Stomach (tissue), 4 donors: ENCODE measurements around the gene EPN2.

Experiments used
- POLR2A ChIP-seq, 4 donors: fragments of 450-650 bp; IDR thresholded peaks; one replicate each; pipeline ENCODE4 v1.6.1; 2016; ENCODE audit warnings: antibody characterized with exemption in 4 of 4, control low read depth in 2 of 4, mild to moderate bottlenecking in 1 of 4, moderate library complexity in 1 of 4
- POLR2AphosphoS5 ChIP-seq, 3 donors: sonication (generic); formaldehyde crosslinking; IDR thresholded peaks; one replicate each; pipeline ENCODE4 v1.6.1; 2016; ENCODE audit warnings: antibody characterized with exemption in 3 of 3
- TF ChIP-seq, protein P1 (sequence below), 7 experiments: fragments of 450-650 bp in 4 of 7; fragments of 200-600 bp in 3 of 7; sonication (generic) in 3 of 7; IDR thresholded peaks; one replicate each; pipeline ENCODE4 v1.5.1; 2016 to 2019; ENCODE audit warnings: antibody characterized with exemption in 7 of 7, control low read depth in 2 of 7, mild to moderate bottlenecking in 1 of 7

DNA sequence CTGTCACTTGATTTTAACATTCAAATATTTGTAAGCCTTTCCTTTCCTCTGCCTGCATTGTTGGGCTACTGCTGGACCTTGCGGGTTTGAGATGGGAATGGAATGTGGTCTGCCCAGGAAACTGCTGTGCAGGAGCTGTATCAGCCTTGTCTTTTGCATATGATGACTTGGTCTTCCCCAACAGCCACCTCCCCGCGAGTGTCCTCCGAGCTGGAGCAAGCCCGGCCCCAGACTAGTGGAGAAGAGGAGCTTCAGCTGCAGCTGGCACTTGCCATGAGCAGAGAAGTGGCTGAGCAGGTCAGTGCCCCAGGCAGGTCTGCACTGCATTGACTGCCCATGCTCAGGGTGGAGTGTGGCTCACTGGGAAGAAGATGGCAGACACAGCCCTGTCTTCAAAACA lies 72.5 kb downstream of the EPN2 start:
- TF ChIP-seq, protein P1, sequence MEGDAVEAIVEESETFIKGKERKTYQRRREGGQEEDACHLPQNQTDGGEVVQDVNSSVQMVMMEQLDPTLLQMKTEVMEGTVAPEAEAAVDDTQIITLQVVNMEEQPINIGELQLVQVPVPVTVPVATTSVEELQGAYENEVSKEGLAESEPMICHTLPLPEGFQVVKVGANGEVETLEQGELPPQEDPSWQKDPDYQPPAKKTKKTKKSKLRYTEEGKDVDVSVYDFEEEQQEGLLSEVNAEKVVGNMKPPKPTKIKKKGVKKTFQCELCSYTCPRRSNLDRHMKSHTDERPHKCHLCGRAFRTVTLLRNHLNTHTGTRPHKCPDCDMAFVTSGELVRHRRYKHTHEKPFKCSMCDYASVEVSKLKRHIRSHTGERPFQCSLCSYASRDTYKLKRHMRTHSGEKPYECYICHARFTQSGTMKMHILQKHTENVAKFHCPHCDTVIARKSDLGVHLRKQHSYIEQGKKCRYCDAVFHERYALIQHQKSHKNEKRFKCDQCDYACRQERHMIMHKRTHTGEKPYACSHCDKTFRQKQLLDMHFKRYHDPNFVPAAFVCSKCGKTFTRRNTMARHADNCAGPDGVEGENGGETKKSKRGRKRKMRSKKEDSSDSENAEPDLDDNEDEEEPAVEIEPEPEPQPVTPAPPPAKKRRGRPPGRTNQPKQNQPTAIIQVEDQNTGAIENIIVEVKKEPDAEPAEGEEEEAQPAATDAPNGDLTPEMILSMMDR (IDR thresholded peaks at IDR 0.05), result no peak
- no peak for TF ChIP-seq POLR2AphosphoS5 (IDR thresholded peaks at IDR 0.05)
- no peak for TF ChIP-seq POLR2A (IDR thresholded peaks at IDR 0.05)
